Right renal pelvis (tissue), 4 donors: ENCODE measurements around the gene GPR55. TPM values are rescaled to one million over a fixed set of nuclear protein-coding genes. Genes with fewer than 3 reads are reported as not detected.

Source experiments
- DNase-seq, 4 donors: peaks; one replicate each; pipeline ENCODE4 v3.0.0-alpha.2; 2013; ENCODE audit warnings: low read depth in 4 of 4, low spot score in 3 of 4, missing footprints in 1 of 4
- polyA plus RNA-seq, 4 donors: library from polyadenylated mRNA; unstranded; fragments of 120-200 nt; gene quantifications; one replicate each; pipeline ENCODE4 v1.2.1, GENCODE V29; 2013; ENCODE audit not compliant: insufficient read length in 4 of 4

GPR55 gene
- polyA plus RNA-seq, 4 donors: 0.18 to 0.20 (median 0.19) TPM

- DNase-seq: no peak
Measured at GRCh38 chr2:230871361-230872150, 53.5 kb downstream of the GPR55 start.

GRCh38 chr2:230870544-230871360 lies 54.3 kb downstream of the GPR55 start:
- no peak for DNase-seq

GRCh38 chr2:230869914-230870543 lies 55.0 kb downstream of the GPR55 start:
- DNase-seq: no peak

- DNase-seq: peak in 3 of 4 donors; percentile 72 to 83 (median 83)
Measured at GRCh38 chr2:230868947-230869913, 55.8 kb downstream of the GPR55 start.

GRCh38 chr2:230868161-230868946 lies 56.7 kb downstream of the GPR55 start:
- DNase-seq: peak in 2 of 4 donors; percentile 79 to 81

- no peak for DNase-seq
Measured at GRCh38 chr2:230866756-230867523, 58.1 kb downstream of the GPR55 start.

- no peak for DNase-seq
Measured at GRCh38 chr2:230865766-230866755, 59.0 kb downstream of the GPR55 start.

GRCh38 chr2:230865307-230865765 lies 59.7 kb downstream of the GPR55 start:
- DNase-seq: no peak

GRCh38 chr2:230864605-230865306 lies 60.3 kb downstream of the GPR55 start, which contains the start of gene ITM2C:
ITM2C (plus strand) TSS chr2:230864942; CDS start chr2:230865026, 84 bp downstream.
- no peak for DNase-seq

GRCh38 chr2:230864122-230864604 lies 60.9 kb downstream of the GPR55 start:
- no peak for DNase-seq

- DNase-seq: no peak
Measured at GRCh38 chr2:230863442-230864121, 61.5 kb downstream of the GPR55 start.

- DNase-seq: no peak
Measured at GRCh38 chr2:230863031-230863430, 62.0 kb downstream of the GPR55 start.

GRCh38 chr2:230862292-230862691 lies 62.8 kb downstream of the GPR55 start:
- DNase-seq: no peak

GRCh38 chr2:230861552-230862255 lies 63.3 kb downstream of the GPR55 start:
- DNase-seq: no peak
